Measurements from ENCODE around the gene ARFGAP1.

ARFGAP1 gene

GRCh38 chr20:63272105-63273058, at the start of gene ARFGAP1:
Gene ARFGAP1, plus strand, starts transcription at chr20:63272813. Its CDS starts 2,768 bp downstream, at chr20:63275581.
- peak; percentile 50 for DNase-seq (ENCODE audit: low read depth)

GRCh38 chr20:63223121-63223825, 49.3 kb upstream of the ARFGAP1 start:
- peak; percentile 20 for DNase-seq (ENCODE audit: low read depth)

GRCh38 chr20:63223826-63224207, 48.8 kb upstream of the ARFGAP1 start:
- DNase-seq (ENCODE audit: low read depth): no peak

GRCh38 chr20:63224412-63225081, 48.1 kb upstream of the ARFGAP1 start:
- DNase-seq (ENCODE audit: low read depth): peak; percentile 52

GRCh38 chr20:63225082-63225454, 47.5 kb upstream of the ARFGAP1 start:
- DNase-seq (ENCODE audit: low read depth): no peak

- DNase-seq (ENCODE audit: low read depth): no peak
Measured at GRCh38 chr20:63226042-63226943, 46.3 kb upstream of the ARFGAP1 start.

- DNase-seq (ENCODE audit: low read depth): no peak
Measured at GRCh38 chr20:63227260-63227659, 45.4 kb upstream of the ARFGAP1 start.

- DNase-seq (ENCODE audit: low read depth): no peak
Measured at GRCh38 chr20:63228806-63229205, 43.8 kb upstream of the ARFGAP1 start.

GRCh38 chr20:63230800-63231268, 41.8 kb upstream of the ARFGAP1 start:
- no peak for DNase-seq (ENCODE audit: low read depth)

- DNase-seq (ENCODE audit: low read depth): peak; percentile 62
Measured at GRCh38 chr20:63232235-63233060, 40.2 kb upstream of the ARFGAP1 start.

GRCh38 chr20:63233061-63233344, 39.6 kb upstream of the ARFGAP1 start:
- DNase-seq (ENCODE audit: low read depth): no peak

GRCh38 chr20:63233924-63234323, 38.7 kb upstream of the ARFGAP1 start:
- DNase-seq (ENCODE audit: low read depth): no peak

GRCh38 chr20:63234693-63235398, 37.8 kb upstream of the ARFGAP1 start:
- no peak for DNase-seq (ENCODE audit: low read depth)

GRCh38 chr20:63235399-63235983, 37.1 kb upstream of the ARFGAP1 start, which contains the start of gene BIRC7:
Gene BIRC7, plus strand, starts transcription at chr20:63235905. Its CDS starts 192 bp downstream, at chr20:63236097.
- DNase-seq (ENCODE audit: low read depth): no peak

GRCh38 chr20:63236116-63236837, 36.3 kb upstream of the ARFGAP1 start:
- no peak for DNase-seq (ENCODE audit: low read depth)

- DNase-seq (ENCODE audit: low read depth): no peak
Measured at GRCh38 chr20:63238031-63238430, 34.6 kb upstream of the ARFGAP1 start.

- no peak for DNase-seq (ENCODE audit: low read depth)
Measured at GRCh38 chr20:63238514-63239125, 34.0 kb upstream of the ARFGAP1 start.

- no peak for DNase-seq (ENCODE audit: low read depth)
Measured at GRCh38 chr20:63239431-63239830, 33.2 kb upstream of the ARFGAP1 start.
